Gastrocnemius medialis (tissue), 4 donors: ENCODE data around the gene NFATC3. TPM values are rescaled to one million over a fixed set of nuclear protein-coding genes. Genes with fewer than 3 reads are reported as not detected.

ENCODE experiments used
- ATAC-seq, 2 donors: fragments of 150-250 bp; one replicate each; pipeline ENCODE4 v1.9.1; 2016
- DNase-seq, 2 donors: peaks; one replicate each; pipeline ENCODE4 v3.0.0-alpha.2; 2019
- H3K27ac ChIP-seq, 4 donors: fragments of 200-600 bp; sonication (generic); 1 replicate in 1 of 4; 2 replicates in 3 of 4; pipeline ENCODE4 v1.5.1; 2016 to 2018; ENCODE audit warnings: mild to moderate bottlenecking in 2 of 4, moderate library complexity in 1 of 4
- H3K27me3 ChIP-seq, 3 donors: fragments of 200-600 bp; sonication (generic) in 2 of 3; 1 replicate in 1 of 3; 2 replicates in 2 of 3; pipeline versions ENCODE4 v1.5.1 to v1.6.0; 2016 to 2019; ENCODE audit warnings: mild to moderate bottlenecking in 1 of 3, moderate library complexity in 1 of 3
- H3K36me3 ChIP-seq, 2 donors: fragments of 200-600 bp; sonication (generic) in 1 of 2; one replicate each; pipeline ENCODE4 v1.5.1; 2017 to 2018
- H3K4me1 ChIP-seq, 2 donors: fragments of 200-600 bp; sonication (generic) in 1 of 2; one replicate each; pipeline ENCODE4 v1.5.1; 2016 to 2017; ENCODE audit warnings: mild to moderate bottlenecking in 2 of 2
- H3K4me3 ChIP-seq, 4 donors: fragments of 200-600 bp; sonication (generic) in 3 of 4; 1 replicate in 1 of 4; 2 replicates in 3 of 4; pipeline ENCODE4 v1.5.1; 2016 to 2019; ENCODE audit warnings: mild to moderate bottlenecking in 2 of 4
- H3K9me3 ChIP-seq, 3 donors: fragments of 200-600 bp; sonication (generic) in 2 of 3; 1 replicate in 1 of 3; 2 replicates in 2 of 3; pipeline ENCODE4 v1.5.1; 2016 to 2019
- CTCF ChIP-seq, 5 experiments: fragments of 450-650 bp in 3 of 5; fragments of 200-600 bp in 2 of 5; sonication (generic) in 2 of 5; IDR thresholded peaks in 4 of 5; conservative IDR thresholded peaks in 1 of 5; 1 replicate in 4 of 5; 2 replicates in 1 of 5; pipeline ENCODE4 v1.5.1; 2016 to 2019; ENCODE audit warnings: antibody characterized with exemption in 5 of 5, mild to moderate bottlenecking in 3 of 5, moderate library complexity in 3 of 5
- POLR2A ChIP-seq, 2 donors: fragments of 450-650 bp; IDR thresholded peaks; one replicate each; pipeline ENCODE4 v1.6.1; 2017; ENCODE audit warnings: antibody characterized with exemption in 2 of 2, mild to moderate bottlenecking in 2 of 2, moderate library complexity in 2 of 2
- in situ Hi-C, 4 donors: fragments of 200-750 bp; cut with MboI; loops; one replicate each; pipeline versions ENCODE4 v1.15.0 to v1.8.0; 2017; ENCODE audit warnings: low sequenced_read_pairs in 4 of 4
- intact Hi-C: fragments of 100-400 bp; cut with DNase I; formaldehyde crosslinking; loops from one replicate; pipeline ENCODE4 v1.15.1; 2023; ENCODE audit warnings: low total_unique reads
- total RNA-seq, 4 donors: library from RNA; depleted of rRNA; stranded (reverse); fragments of >200 nt; gene quantifications; one replicate each; pipeline versions ENCODE4 v1.1.0 to v1.2.3, GENCODE V29; 2016

NFATC3 gene
- total RNA-seq, 4 donors from 2014 or later = 47.9 to 72.7 (median 70.7) TPM

- no peaks in the 10 kb centered on the region for H3K9me3 ChIP-seq
- H3K27me3 ChIP-seq = no peaks in the 10 kb centered on the region
- no peak for TF ChIP-seq CTCF (IDR thresholded peaks at IDR 0.05 in 4 of 5, conservative IDR thresholded peaks at IDR 0.05 in 1 of 5)
- TF ChIP-seq POLR2A (IDR thresholded peaks at IDR 0.05) = no peak
- DNase-seq (peak in 1 of 2 donors; percentile 31), ATAC-seq (no peak)
- H3K27ac ChIP-seq = peak overlapping the region in 3 of 4 donors; percentile 24 to 62 (median 52)
- intact Hi-C loops (no loop called here), in situ Hi-C loops (loop anchor here in 1 of 4 donors (25.0 kb wide), 1 partner anchor 422 kb away; the partner anchor contains the start of genes RANBP10 and TSNAXIP1)
- H3K4me3 ChIP-seq = no peak overlapping the region
- H3K36me3 ChIP-seq = no peaks in the 10 kb centered on the region
- H3K4me1 ChIP-seq = peaks cover 12 to 19% of the 10 kb centered on the region in 2 donors
These were observed 149.3 kb downstream of the NFATC3 start for GRCh38 chr16:68234188-68235107.

- Histone ChIP-seq H3K36me3 (no peaks in the 10 kb centered on the region), H3K27me3 (no peaks in the 10 kb centered on the region), H3K27ac (peak overlapping the region in 3 of 4 donors; percentile 24 to 94 (median 52)), H3K4me3 (peak overlapping the region in 1 of 4 donors; percentile 35), H3K4me1 (peaks cover 16 to 26% of the 10 kb centered on the region in 2 donors), H3K9me3 (no peaks in the 10 kb centered on the region)
- in situ Hi-C loops (loop anchor here in 1 of 4 donors (25.0 kb wide), 1 partner anchor 423 kb away; the partner anchor contains the start of genes RANBP10 and TSNAXIP1), intact Hi-C loops (no loop called here)
- TF ChIP-seq POLR2A (IDR thresholded peaks at IDR 0.05) = no peak
- TF ChIP-seq CTCF (IDR thresholded peaks at IDR 0.05 in 4 of 5, conservative IDR thresholded peaks at IDR 0.05 in 1 of 5) = no peak
- DNase-seq = peak in 1 of 2 donors; percentile 36
- no peak for ATAC-seq
These were observed 150.1 kb downstream of the NFATC3 start for GRCh38 chr16:68235108-68235886.

- peaks cover 16 to 26% of the 10 kb centered on the region in 2 donors for H3K4me1 ChIP-seq
- H3K27ac ChIP-seq = peak within 1 kb of the TSS; percentile 79 to 94 (median 88)
- peak within 1 kb of the TSS; percentile 64 to 71 (median 68) for H3K4me3 ChIP-seq
These were observed 150.6 kb downstream of the NFATC3 start, which contains the start of gene ESRP2 for GRCh38 chr16:68235887-68236136. TSS of gene ESRP2 (minus strand) at chr16:68236127. CDS start at chr16:68236045, 82 bp downstream.

More at GRCh38 chr16:68235887-68236136, 150.6 kb downstream of the NFATC3 start, which contains the start of gene ESRP2:
- Histone ChIP-seq H3K27me3 (no peaks in the 10 kb centered on the region), H3K36me3 (no peaks in the 10 kb centered on the region), H3K9me3 (no peaks in the 10 kb centered on the region)
- ATAC-seq (no peak), DNase-seq (peak in 1 of 2 donors; percentile 21)
- intact Hi-C loops = no loop called here
- in situ Hi-C loops = loop anchor here in 1 of 4 donors (25.0 kb wide), 1 partner anchor 424 kb away; the partner anchor contains the start of genes RANBP10 and TSNAXIP1
- TF ChIP-seq CTCF (IDR thresholded peaks at IDR 0.05 in 4 of 5, conservative IDR thresholded peaks at IDR 0.05 in 1 of 5) (no peak), POLR2A (IDR thresholded peaks at IDR 0.05) (no peak)
